Right kidney (tissue), 1 donor: ENCODE measurements around the gene MATN1.

Experiments
- DNase-seq: peaks from one replicate; pipeline ENCODE4 v3.0.0-alpha.2; 2016

The MATN1 gene

DNA sequence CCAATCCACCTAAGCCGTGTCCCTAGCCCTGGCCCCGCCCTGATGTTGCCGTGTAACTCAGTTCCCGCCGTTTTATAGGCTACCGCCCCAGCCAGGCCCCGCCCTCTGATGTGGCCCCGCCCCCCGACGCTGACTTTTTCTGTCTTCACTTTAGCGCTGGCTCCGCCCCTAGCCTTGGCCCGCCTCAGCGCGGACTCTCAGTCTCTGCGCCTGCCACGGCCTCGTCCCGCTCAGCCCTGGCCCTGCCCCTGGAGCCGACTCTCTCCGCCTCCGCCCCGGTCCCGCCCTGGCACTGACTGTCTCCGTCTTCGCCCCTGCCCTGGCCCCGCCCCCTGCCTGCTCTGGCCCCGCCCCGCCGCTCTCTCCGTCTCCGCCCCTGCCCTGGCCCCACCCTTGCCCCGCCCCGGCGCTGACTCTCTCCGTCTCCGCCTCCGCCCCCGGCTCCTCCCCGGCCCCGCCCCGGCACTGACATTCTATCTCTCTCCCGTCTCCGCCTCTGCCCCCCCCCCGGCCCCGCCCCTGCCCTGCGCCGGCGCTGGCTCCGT is 5.2 kb downstream of the MATN1 start:
- DNase-seq: peak; percentile 81

DNA sequence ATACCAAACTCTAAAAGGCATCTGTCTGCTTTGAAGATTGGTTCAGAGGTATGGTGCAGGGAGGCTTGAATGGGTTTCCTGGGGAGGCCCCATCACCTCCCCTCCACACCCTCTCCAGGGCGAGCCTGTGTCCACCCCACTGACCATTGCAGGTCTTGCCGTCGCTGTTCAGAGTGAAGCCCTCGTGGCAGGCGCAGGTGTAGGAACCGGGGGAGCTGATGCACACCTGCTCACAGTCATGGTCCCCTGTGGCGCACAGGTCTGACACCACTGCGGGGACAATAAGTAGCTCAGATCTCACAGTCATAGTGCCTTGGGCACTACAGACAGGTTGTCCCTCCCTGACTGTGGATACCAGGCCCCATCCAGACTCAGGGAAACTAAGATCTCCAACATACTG is 6.7 kb downstream of the MATN1 start:
- no peak for DNase-seq

DNA sequence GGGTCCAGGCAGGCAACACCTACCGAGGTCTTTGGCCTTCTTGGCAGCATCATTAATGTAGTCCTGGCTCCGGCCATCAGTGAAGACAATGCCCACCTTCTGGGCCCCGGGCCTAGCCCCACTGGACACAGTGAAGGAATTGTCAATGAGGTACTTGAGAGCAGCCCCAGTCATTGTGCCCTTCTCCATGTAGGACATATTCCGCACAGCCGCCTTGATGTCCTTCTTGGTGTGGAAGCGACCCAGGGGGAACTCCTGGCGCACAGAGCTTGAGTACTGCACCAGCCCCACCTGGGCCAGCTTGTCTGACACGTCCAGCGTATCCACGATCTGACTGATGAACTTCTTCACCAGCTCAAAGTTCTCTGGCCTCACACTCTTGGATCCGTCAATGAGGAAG is 7.5 kb downstream of the MATN1 start:
- DNase-seq: no peak

DNA sequence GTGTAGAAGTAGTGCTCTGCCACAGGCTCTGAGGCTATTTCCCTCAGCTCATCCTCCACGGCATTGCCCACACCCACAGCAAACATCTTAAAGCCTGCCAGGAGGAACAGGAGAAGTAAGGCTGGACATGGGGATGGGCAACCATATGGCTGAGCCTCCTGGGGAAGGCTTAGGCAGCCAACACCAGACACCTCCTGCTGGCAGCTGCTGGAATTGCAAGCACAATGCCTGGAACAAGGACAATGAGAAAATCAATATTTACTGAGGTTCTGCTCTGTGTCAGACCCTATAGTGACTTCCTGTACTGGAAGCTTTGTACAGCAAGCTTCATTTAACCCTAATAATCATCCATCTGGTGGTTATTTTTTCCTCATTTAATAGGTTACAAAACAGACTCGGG is 8.2 kb downstream of the MATN1 start:
- no peak for DNase-seq

DNA sequence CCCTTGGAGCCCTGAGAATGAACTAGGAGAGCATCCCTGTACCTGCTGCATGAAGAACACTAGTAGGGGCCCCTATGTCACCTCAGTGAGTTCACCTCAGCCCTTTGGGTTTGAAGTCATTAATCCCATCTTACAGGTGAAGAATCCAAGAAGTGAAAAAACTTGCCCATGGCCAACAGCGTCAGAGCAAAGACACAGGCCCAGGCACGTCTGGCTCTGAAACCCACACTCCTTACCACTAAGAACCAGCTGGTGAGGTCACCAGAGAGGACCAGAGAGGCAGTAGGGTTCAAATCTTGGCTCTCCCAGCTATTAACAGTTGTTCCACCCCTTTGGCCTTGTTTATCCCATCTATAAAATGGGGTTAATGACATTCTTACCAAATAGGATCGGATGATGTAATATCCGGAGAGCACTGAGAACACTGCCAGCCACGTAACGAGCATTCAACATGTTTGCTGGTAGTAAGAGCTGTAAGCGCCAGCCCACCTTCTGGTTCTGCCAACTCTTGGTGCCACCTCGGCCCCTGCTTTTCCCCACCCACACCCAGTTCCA is 8.8 kb downstream of the MATN1 start:
- DNase-seq: no peak

- no peak for DNase-seq
Measured at GRCh38 chr1:30714025-30714424, 9.4 kb downstream of the MATN1 start.

DNA sequence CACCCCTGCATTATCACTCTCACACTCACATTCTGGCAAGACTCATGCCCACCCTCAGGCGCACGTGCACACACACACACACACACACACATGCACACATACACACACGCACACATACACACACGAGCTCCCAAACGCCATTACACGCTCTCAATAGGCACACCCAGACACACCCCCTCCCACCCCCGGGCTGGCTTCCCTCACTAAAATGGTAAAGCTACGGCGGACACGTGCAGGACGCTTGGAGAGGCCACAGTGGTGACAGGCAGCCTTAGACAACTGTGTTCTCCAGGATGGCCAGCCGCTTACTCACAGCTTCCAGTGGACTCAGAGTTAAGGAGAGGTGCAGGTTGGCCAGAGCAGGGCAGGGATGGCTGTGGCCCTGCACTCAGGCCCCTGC is 10.1 kb downstream of the MATN1 start:
- no peak for DNase-seq

- no peak for DNase-seq
Measured at GRCh38 chr1:30712583-30712982, 10.8 kb downstream of the MATN1 start.

DNA sequence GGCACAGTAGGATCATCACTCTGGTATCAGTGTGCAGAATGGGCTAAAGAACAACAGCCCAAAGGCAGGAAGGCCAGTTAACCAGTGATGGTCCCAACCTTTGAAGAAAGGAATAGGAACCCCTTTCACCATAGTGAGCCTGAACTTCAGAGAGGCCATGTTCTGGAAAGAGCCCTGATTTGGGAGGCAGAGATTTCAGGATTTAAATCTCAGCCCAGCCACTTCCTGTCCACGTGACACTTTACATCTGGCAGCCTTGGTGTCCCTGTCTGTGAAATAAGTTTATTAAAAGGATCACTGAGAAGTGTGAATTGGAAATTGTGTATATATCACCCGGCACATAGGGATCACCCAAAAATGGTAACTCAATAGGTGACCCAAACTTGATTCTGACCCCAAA is 13.0 kb downstream of the MATN1 start:
- DNase-seq: no peak

GRCh38 chr1:30708361-30708728 is 15.0 kb downstream of the MATN1 start:
- no peak for DNase-seq

DNA sequence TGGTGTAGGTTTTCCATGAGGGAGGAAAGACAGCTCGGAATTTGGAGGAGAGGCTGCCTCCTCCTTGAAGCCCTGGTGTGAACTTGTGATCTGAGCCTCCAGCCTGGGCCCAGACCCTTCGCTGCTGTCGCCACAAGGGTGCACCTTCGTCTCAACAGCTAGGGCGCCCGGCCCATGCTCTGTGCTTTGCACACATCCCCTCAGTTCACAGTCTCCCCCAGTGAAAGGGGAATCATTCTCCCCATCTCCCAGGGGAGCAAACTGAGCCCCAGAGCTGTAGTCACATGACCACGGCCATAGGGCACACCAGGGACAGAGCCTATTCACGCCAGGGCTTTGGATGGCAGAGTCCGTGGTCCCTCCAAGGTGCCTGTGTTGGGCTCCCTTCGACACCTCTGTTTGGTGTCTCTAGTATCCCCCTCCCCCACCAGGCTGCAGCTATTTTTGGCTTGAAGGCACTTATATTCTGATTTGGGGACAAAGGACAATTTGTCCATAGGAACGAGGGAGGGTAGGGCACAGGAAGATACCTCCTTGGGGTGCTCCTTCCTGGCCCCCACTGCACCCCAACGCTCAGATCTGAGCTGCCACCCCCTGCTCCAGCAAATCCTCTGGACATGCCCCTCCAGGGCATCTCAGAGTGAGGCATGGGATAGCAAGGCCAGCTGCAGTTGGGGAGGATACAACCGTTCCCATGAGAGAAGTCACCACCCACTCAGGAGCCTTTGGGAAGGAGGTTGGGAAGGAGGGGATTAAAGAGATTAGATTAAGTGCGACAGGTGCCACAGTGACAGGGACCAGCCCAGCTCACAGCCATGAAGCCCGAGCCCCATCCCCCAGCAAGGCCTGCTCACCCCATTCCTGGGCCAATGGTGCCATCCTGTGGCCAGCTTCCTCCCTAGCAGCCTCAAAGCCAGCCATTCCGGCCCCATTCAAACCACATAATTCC is 15.7 kb downstream of the MATN1 start:
- DNase-seq: peak; percentile 62

- no peak for DNase-seq
Measured at GRCh38 chr1:30706528-30706927, 16.9 kb downstream of the MATN1 start.

DNA sequence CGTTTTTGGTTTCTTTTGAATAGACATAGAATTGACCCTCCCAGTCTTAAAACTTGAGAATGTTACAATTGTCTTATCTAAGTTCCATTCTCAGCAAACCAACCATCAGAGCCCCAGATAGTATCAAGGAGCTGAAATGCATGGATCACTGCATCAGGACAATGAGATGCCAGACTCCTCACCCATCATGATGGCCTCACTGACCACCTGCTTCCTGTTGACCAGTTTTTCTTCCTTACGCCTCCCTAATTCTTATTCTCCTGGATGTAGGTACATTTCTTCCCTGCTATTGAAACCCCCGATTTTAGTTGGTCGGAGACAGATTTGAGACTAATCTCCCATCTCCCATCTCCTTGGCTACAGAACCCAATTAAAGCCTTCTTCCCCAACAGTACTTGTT is 17.7 kb downstream of the MATN1 start:
- DNase-seq: no peak

GRCh38 chr1:30704765-30705509 is 18.4 kb downstream of the MATN1 start:
- DNase-seq: no peak

- no peak for DNase-seq
Measured at GRCh38 chr1:30704271-30704670, 19.1 kb downstream of the MATN1 start.

- DNase-seq: no peak
Measured at GRCh38 chr1:30702823-30703222, 20.6 kb downstream of the MATN1 start.

GRCh38 chr1:30701258-30701633 is 22.1 kb downstream of the MATN1 start:
- no peak for DNase-seq

DNA sequence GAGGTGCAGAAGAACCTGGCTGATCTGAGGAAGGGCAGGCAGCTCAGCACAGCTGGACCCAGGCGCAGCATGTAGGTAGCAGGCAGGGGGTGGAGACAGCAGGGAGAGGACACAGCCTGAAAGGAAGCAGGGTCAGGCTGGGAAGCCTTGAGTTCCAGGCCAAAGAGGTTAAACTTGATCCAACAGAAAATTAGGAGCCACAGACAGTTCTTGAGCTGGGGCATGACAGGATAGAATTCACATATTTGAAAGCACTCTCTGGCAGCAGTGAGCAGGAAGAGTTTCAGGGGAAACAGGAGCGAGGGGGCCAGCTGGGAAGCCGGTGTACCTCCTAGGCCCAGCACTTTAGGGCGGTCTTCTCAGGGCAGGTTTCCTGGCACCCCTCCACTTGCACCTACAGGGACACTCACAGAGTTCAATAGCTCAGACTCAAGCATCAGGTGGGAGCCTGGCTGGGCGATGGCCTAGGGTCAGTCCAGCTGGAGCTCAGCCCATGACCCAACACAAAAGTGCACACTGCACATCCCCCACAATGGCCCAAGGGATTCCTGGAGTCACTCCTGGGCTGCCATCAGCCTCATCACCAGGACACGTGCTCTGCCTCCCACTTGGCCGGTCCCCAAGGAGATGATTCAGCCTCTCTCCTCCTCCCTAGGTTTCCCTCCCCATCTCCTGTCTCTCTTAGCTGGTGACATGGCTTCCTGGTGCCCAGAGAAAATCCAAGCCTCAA is 22.7 kb downstream of the MATN1 start:
- DNase-seq: no peak

- DNase-seq: no peak
Measured at GRCh38 chr1:30699762-30700161, 23.6 kb downstream of the MATN1 start.

- no peak for DNase-seq
Measured at GRCh38 chr1:30698401-30698981, 24.9 kb downstream of the MATN1 start.

DNA sequence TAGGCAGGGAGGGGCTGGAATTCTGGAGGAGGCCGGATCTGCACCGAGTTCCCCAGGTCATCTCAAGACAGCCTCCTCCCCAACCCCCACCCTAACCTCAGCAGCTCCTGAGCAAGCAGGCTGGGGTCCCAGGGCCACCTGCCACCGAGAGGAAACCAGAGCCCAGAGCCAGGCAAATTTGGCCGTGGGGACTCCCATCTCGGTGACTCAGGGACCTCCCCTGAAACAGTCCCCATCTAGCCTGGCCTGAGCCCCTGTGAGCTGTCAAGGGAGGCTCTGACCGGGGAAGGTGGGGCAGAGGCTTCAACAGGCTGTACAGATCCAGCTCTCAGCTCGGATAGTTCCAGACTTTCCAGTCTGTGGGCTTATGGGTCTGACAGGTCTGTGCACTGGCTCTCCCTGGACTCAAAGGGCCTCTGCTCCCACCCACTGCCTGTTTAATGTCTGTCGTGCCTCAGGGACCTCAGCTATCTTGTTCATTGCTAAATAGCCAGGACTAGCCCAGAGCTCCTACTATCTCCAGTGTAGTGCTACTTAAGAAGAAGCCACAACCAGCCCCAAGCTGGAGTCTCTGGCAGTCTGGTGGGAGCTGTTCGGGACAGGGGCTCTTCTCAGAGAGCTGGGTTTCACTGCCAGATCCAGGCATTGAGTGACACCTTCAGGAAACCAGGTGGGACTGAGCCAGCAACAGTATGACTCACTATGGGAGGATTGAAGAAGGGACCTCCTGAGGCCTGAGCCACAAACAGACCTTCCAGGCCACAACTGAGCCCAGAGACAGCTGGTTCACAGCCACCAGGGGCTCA is 25.6 kb downstream of the MATN1 start:
- DNase-seq: no peak
